IMR-90 (cell line): ENCODE measurements around the gene MAGI2. TPM values are rescaled to one million over a fixed set of nuclear protein-coding genes. Genes with fewer than 3 reads are reported as not detected.

ENCODE experiments used
- ATAC-seq: fragments of 200-7000 bp; cut with Tn5 transposase; 2 replicates; pipeline ENCODE4 v1.9.1; 2020; ENCODE audit warnings: low read depth, mild to moderate bottlenecking, moderate library complexity
- BruUV-seq: library from RNA; stranded (reverse); fragments of 400-500 nt; replicated peaks from 2 replicates; lab custom pipeline; 2021; lab: Mats Ljungman, UMichigan
- CTCF ChIA-PET: fragments of 300-600 bp; formaldehyde crosslinking; extraction: SDS; loops from one replicate; lab custom pipeline; 2021; ENCODE audit warnings: antibody characterized with exemption; lab: Yijun Ruan, JAX
- POLR2A ChIA-PET: fragments of 300-600 bp; sonication (Branson Sonifier 250); formaldehyde crosslinking; loops from one replicate; lab custom pipeline; 2022; ENCODE audit warnings: antibody characterized with exemption; ENCODE audit not compliant: unreplicated experiment; lab: Charles Lee
- DNase-seq: peaks from one replicate; pipeline ENCODE4 v3.0.0; 2013
- H2AFZ ChIP-seq: replicated peaks from 2 replicates; pipeline ENCODE3; 2013; ENCODE audit warnings: low read length, mild to moderate bottlenecking; ENCODE audit not compliant: poor library complexity
- H2AK5ac ChIP-seq: 2 replicates; pipeline ENCODE4 v1.6.1; 2013; ENCODE audit warnings: low read depth, low read length, inconsistent platforms
- H2AK9ac ChIP-seq: replicated peaks from 2 replicates; pipeline ENCODE3; 2013; ENCODE audit warnings: mild to moderate bottlenecking, low read depth, low read length, moderate library complexity; ENCODE audit not compliant: poor library complexity
- H2BK120ac ChIP-seq: 2 replicates; pipeline ENCODE4 v1.6.1; 2013; ENCODE audit warnings: low read depth, low read length, inconsistent platforms
- H2BK15ac ChIP-seq: 3 replicates; pipeline ENCODE4 v1.6.1; 2013; ENCODE audit warnings: low read depth, low read length, inconsistent platforms
- H2BK20ac ChIP-seq: 2 replicates; pipeline ENCODE4 v1.6.1; 2013; ENCODE audit warnings: low read depth, mild to moderate bottlenecking, inconsistent platforms, low read length, moderate library complexity
- H2BK5ac ChIP-seq: 2 replicates; pipeline ENCODE4 v1.6.1; 2013; ENCODE audit warnings: mild to moderate bottlenecking, low read depth, low read length, inconsistent platforms; ENCODE audit not compliant: poor library complexity, severe bottlenecking
- H3K14ac ChIP-seq: replicated peaks from 2 replicates; pipeline ENCODE4 v1.6.1; 2013; ENCODE audit warnings: low read depth, low read length, inconsistent platforms
- H3K18ac ChIP-seq: 2 replicates; pipeline ENCODE4 v1.6.1; 2013; ENCODE audit warnings: low read depth, low read length, control low read depth
- H3K23ac ChIP-seq: 2 replicates; pipeline ENCODE4 v1.6.1; 2013; ENCODE audit warnings: low read depth, low read length, inconsistent platforms
- H3K27ac ChIP-seq: 2 replicates; pipeline ENCODE4 v1.5.1; 2013; ENCODE audit warnings: mild to moderate bottlenecking, control low read depth, low read length; ENCODE audit not compliant: insufficient read depth
- H3K27me3 ChIP-seq: 2 replicates; pipeline ENCODE4 v1.6.1; 2013; ENCODE audit warnings: low read length; ENCODE audit not compliant: control insufficient read depth, insufficient read depth
- H3K36me3 ChIP-seq: 2 replicates; pipeline ENCODE4 v1.6.1; 2013; ENCODE audit warnings: low read length, mixed read lengths; ENCODE audit not compliant: control insufficient read depth, insufficient read depth
- H3K4ac ChIP-seq: 2 replicates; pipeline ENCODE4 v1.6.1; 2013; ENCODE audit warnings: low read depth, low read length, inconsistent platforms
- H3K4me1 ChIP-seq: 2 replicates; pipeline ENCODE4 v1.6.1; 2013; ENCODE audit warnings: low read length, mixed read lengths; ENCODE audit not compliant: control insufficient read depth, insufficient read depth
- H3K4me2 ChIP-seq: 2 replicates; pipeline ENCODE4 v1.6.1; 2013; ENCODE audit warnings: low read depth, mild to moderate bottlenecking, control low read depth, low read length, moderate library complexity
- H3K4me3 ChIP-seq: 2 replicates; pipeline ENCODE4 v1.5.1; 2013; ENCODE audit warnings: low read depth, mild to moderate bottlenecking, control low read depth, low read length, moderate library complexity; ENCODE audit not compliant: insufficient read depth
- H3K56ac ChIP-seq: 2 replicates; pipeline ENCODE4 v1.6.1; 2013; ENCODE audit warnings: low read length, inconsistent platforms; ENCODE audit not compliant: insufficient read depth; ENCODE audit errors: extremely low read depth
- H3K79me1 ChIP-seq, 2 experiments: 2 replicates each; pipeline ENCODE4 v1.6.1; 2013; ENCODE audit warnings: low read length in 2 of 2, inconsistent platforms in 1 of 2, low read depth in 1 of 2
- H3K9ac ChIP-seq: 2 replicates; pipeline ENCODE4 v1.6.1; 2013; ENCODE audit warnings: low read depth, low read length, control low read depth
- H3K9me1 ChIP-seq: 2 replicates; pipeline ENCODE4 v1.6.1; 2013; ENCODE audit warnings: low read length, inconsistent platforms; ENCODE audit not compliant: insufficient read depth
- H3K9me3 ChIP-seq: 2 replicates; pipeline ENCODE4 v1.6.1; 2013; ENCODE audit warnings: low read length; ENCODE audit not compliant: control insufficient read depth, insufficient read depth
- H4K20me1 ChIP-seq: 2 replicates; pipeline ENCODE4 v1.6.1; 2013; ENCODE audit warnings: low read length, inconsistent platforms; ENCODE audit not compliant: insufficient read depth
- H4K5ac ChIP-seq: 2 replicates; pipeline ENCODE4 v1.6.1; 2013; ENCODE audit warnings: mild to moderate bottlenecking, low read depth, low read length, control low read depth
- H4K8ac ChIP-seq, 2 experiments: 2 replicates each; pipeline ENCODE4 v1.6.1; 2013; ENCODE audit warnings: low read depth in 2 of 2, low read length in 2 of 2, control low read depth in 1 of 2, inconsistent platforms in 1 of 2
- H4K91ac ChIP-seq: 2 replicates; pipeline ENCODE4 v1.6.1; 2013; ENCODE audit warnings: low read depth, low read length, inconsistent platforms; ENCODE audit not compliant: insufficient read depth
- MAFK ChIP-seq: IDR thresholded peaks from 2 replicates; pipeline ENCODE4 v1.6.1; 2012; ENCODE audit warnings: low read depth, low read length, improper control_type of control experiment
- SMC3 ChIP-seq: fragments of 150-350 bp; IDR thresholded peaks from 2 replicates; pipeline ENCODE4 v1.6.1; 2016; ENCODE audit warnings: low read depth, mild to moderate bottlenecking, antibody characterized with exemption, low read length, moderate library complexity
- WGBS, 2 experiments: methylation state at CpG; one replicate each; pipeline versions ENCODE4 v1.1.5 to v1.1.7; 2013; ENCODE audit warnings: missing lambda C conversion rate in 2 of 2; ENCODE audit not compliant: insufficient read length in 1 of 2; ENCODE audit errors: extremely low coverage in 2 of 2; 5-methylcytosine and 5-hydroxymethylcytosine counted together
- dilution Hi-C: fragments of 300-500 bp; cut with HindIII; formaldehyde crosslinking; loops from one replicate; pipeline ENCODE4 v1.14.3; 2018; ENCODE audit warnings: low sequenced_read_pairs; ENCODE audit not compliant: unreplicated experiment
- in situ Hi-C: fragments of 300-500 bp; cut with MboI; formaldehyde crosslinking; loops from 3 replicates; pipeline ENCODE4 v1.14.3; 2019; ENCODE audit warnings: low sequenced_read_pairs, inconsistent platforms, mixed read lengths
- intact Hi-C: fragments of 100-400 bp; cut with micrococcal nuclease; formaldehyde crosslinking; loops from 2 replicates; pipeline ENCODE4 v1.10.0; 2022
- polyA plus RNA-seq, 3 experiments: library from polyadenylated mRNA; depleted of rRNA; stranded (reverse); fragments of >200 nt; gene quantifications; 2 replicates each; pipeline ENCODE4 v1.2.3, GENCODE V29; 2012; ENCODE audit warnings: low replicate concordance in 1 of 3
- total RNA-seq: library from RNA; depleted of rRNA; stranded (reverse); fragments of >200 nt; gene quantifications from 2 replicates; pipeline ENCODE4 v1.2.3, GENCODE V29; 2012

The MAGI2 gene
- total and polyA plus RNA-seq, 2 of the 4 experiments (the other 2 are of a cell fraction) = 2.5 to 17.9 TPM

- ChIA-PET CTCF (no interaction called here), POLR2A (no interaction called here)
- in situ Hi-C loops (no loop called here), dilution Hi-C loops (no loop called here), intact Hi-C loops (no loop called here)
- TF ChIP-seq MAFK = peak; percentile 83
- TF ChIP-seq SMC3 = no peak
- no peaks in the 10 kb centered on the region for H3K9me3 ChIP-seq
- no peak overlapping the region for H4K5ac ChIP-seq
- no peak overlapping the region for H3K4me3 ChIP-seq
- H2BK20ac ChIP-seq = no peak overlapping the region
- H2AFZ ChIP-seq = no peak overlapping the region
- no peak overlapping the region for H2BK120ac ChIP-seq
- no peaks in the 10 kb centered on the region for H3K36me3 ChIP-seq
- no peak overlapping the region for H3K9ac ChIP-seq
- no peak overlapping the region for H3K23ac ChIP-seq
- H3K4ac ChIP-seq = no peak overlapping the region
- H3K18ac ChIP-seq = no peak overlapping the region
- no peaks in the 10 kb centered on the region for H4K20me1 ChIP-seq
- H3K27ac ChIP-seq = no peak overlapping the region
- no peaks in the 10 kb centered on the region for H3K27me3 ChIP-seq
- no peak overlapping the region for H2BK5ac ChIP-seq
- ATAC-seq = no peak
- no peaks in the 10 kb centered on the region for H3K4me1 ChIP-seq
- WGBS, 2 experiments = 100% methylated on average over 1 of the region's 4 CpGs; no CpG with 5 or more reads in 1 of the 2 experiments
- H3K79me1 ChIP-seq = no peaks in the 10 kb centered on the region
- no TSS peak for BruUV-seq
- H2AK5ac ChIP-seq = no peak overlapping the region
- no peak for DNase-seq
- no peak overlapping the region for H3K14ac ChIP-seq
- no peak overlapping the region for H2BK15ac ChIP-seq
- H2AK9ac ChIP-seq = no peak overlapping the region
- no peaks in the 10 kb centered on the region for H3K9me1 ChIP-seq
- no peak overlapping the region for H4K91ac ChIP-seq
- H3K4me2 ChIP-seq = no peak overlapping the region
- H4K8ac ChIP-seq = no peak overlapping the region
- H3K56ac ChIP-seq = no peak overlapping the region
These were observed 955.6 kb downstream of the MAGI2 start for GRCh38 chr7:78497728-78498427.
